Cardiac muscle cell (in vitro differentiated cells and primary cell): ENCODE results near the gene ADAM8. TPM values are rescaled to one million over a fixed set of nuclear protein-coding genes. Genes with fewer than 3 reads are reported as not detected.
"Not testable (repeated sequence)": the region's sequence is repeated elsewhere in the genome, so short reads cannot be mapped to it uniquely, and the experiment has no call there.

Source experiments
- DNase-seq, 2 donors: peaks; one replicate each; pipeline versions ENCODE4 v3.0.0 to v3.0.0-alpha.2; 2010 to 2017; ENCODE audit warnings: low read depth in 1 of 2, low spot score in 1 of 2
- H3K27ac ChIP-seq: fragments of 200-600 bp; sonication (generic); 2 replicates; pipeline ENCODE4 v1.5.1; 2016
- H3K27me3 ChIP-seq: fragments of 200-600 bp; sonication (generic); 2 replicates; pipeline ENCODE4 v1.6.0; 2016; ENCODE audit warnings: control low read depth
- H3K36me3 ChIP-seq: fragments of 200-600 bp; sonication (generic); 2 replicates; pipeline ENCODE4 v1.5.1; 2016; ENCODE audit warnings: control low read depth
- H3K4me1 ChIP-seq: fragments of 200-600 bp; sonication (generic); 2 replicates; pipeline ENCODE4 v1.8.1; 2017; ENCODE audit warnings: low read depth, mild to moderate bottlenecking, mixed run types
- H3K4me3 ChIP-seq: fragments of 200-600 bp; sonication (generic); 2 replicates; pipeline ENCODE4 v1.5.1; 2016; ENCODE audit warnings: mild to moderate bottlenecking
- H3K9me3 ChIP-seq: fragments of 200-600 bp; sonication (generic); 2 replicates; pipeline ENCODE4 v1.5.1; 2017; ENCODE audit warnings: low read depth, mild to moderate bottlenecking, control low read depth
- CTCF ChIP-seq: IDR thresholded peaks from 2 replicates; pipeline ENCODE4 v1.5.1; 2012; ENCODE audit warnings: low read depth, mild to moderate bottlenecking, low read length
- polyA plus RNA-seq: library from polyadenylated mRNA; unstranded; fragments of >200 nt; fragmentation: Nextera tagmentation; extraction: Ambion mirVana; gene quantifications from 2 replicates; pipeline ENCODE4 v1.2.1, GENCODE V29; 2016
- total RNA-seq: library from RNA; depleted of rRNA; stranded (reverse); fragments of >200 nt; gene quantifications from 2 replicates; pipeline ENCODE4 v1.2.3, GENCODE V29; 2016

Gene ADAM8
- total and polyA plus RNA-seq, 2 experiments from 2014 or later, result 2.3 to 6.9 TPM

- no peak overlapping the region for H3K4me3 ChIP-seq
- no peak overlapping the region for H3K27ac ChIP-seq
- no peaks in the 10 kb centered on the region for H3K4me1 ChIP-seq
- DNase-seq, result peak in 1 of 2 donors; percentile 75
- no peaks in the 10 kb centered on the region for H3K36me3 ChIP-seq
- TF ChIP-seq CTCF, result no peak
- no peaks in the 10 kb centered on the region for H3K9me3 ChIP-seq
- peaks cover 39% of the 10 kb centered on the region for H3K27me3 ChIP-seq
Observed at GRCh38 chr10:133224756-133225372, 51.8 kb downstream of the ADAM8 start.

DNA sequence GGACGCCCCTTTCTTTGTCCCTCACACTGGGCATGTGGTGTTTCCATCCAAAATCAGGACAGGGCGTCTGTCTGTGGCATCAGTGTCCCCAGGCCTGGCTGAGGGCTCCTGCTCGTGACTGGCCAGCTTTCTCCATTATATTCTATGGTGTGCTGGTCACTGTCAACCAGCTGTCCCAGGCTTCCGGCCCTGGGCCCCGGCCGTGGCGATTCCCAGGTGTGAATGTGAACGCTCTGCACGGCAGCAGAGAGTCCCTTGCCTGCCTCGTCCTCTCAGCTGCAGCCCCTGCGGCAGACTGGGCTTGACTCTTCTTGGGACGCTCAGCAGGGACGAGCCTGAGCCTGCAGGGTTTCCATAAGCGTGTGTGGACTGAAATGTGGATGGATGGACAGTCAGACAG is 52.6 kb downstream of the ADAM8 start:
- Histone ChIP-seq H3K27ac (no peak overlapping the region), H3K9me3 (no peaks in the 10 kb centered on the region), H3K27me3 (peaks cover 39% of the 10 kb centered on the region), H3K36me3 (no peaks in the 10 kb centered on the region), H3K4me3 (no peak overlapping the region), H3K4me1 (no peaks in the 10 kb centered on the region)
- TF ChIP-seq CTCF, result no peak
- no peak for DNase-seq

GRCh38 chr10:133221756-133222155 is 54.9 kb downstream of the ADAM8 start:
- not testable (repeated sequence) for DNase-seq, H3K27ac ChIP-seq, H3K4me3 ChIP-seq, H3K9me3 ChIP-seq, H3K4me1 ChIP-seq, H3K36me3 ChIP-seq
- H3K27me3 ChIP-seq, result peaks cover 18% of the 10 kb centered on the region

DNA sequence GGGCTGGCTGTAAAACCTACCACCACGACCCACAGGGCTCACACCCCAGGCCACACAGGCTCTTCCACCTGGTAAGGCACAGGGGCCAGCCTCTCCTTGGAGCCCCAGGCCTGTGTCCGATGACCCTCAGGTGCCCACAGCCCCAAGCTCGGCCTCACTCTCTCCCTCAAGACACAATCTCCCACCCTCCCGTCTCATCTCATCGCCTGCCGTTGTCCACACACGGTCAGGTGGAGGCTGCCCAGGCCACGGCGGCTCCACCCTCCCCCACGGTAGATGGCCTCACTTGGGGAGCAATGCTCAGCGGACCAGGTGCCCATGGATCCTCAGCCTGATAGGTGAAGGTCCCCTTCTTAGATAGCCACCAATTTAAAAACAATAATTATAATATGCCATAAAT is 55.3 kb downstream of the ADAM8 start:
- no peak for DNase-seq
- no peaks in the 10 kb centered on the region for H3K36me3 ChIP-seq
- H3K4me1 ChIP-seq, result no peaks in the 10 kb centered on the region
- no peak overlapping the region for H3K27ac ChIP-seq
- peaks cover 17% of the 10 kb centered on the region for H3K27me3 ChIP-seq
- H3K9me3 ChIP-seq, result no peaks in the 10 kb centered on the region
- TF ChIP-seq CTCF, result no peak
- no peak overlapping the region for H3K4me3 ChIP-seq

- no peaks in the 10 kb centered on the region for H3K36me3 ChIP-seq
- no peaks in the 10 kb centered on the region for H3K9me3 ChIP-seq
- no peaks in the 10 kb centered on the region for H3K4me1 ChIP-seq
- no peak for TF ChIP-seq CTCF
- peaks cover 17% of the 10 kb centered on the region for H3K27me3 ChIP-seq
- no peak for DNase-seq
- H3K4me3 ChIP-seq, result no peak overlapping the region
- no peak overlapping the region for H3K27ac ChIP-seq
Observed at GRCh38 chr10:133219782-133220181, 56.9 kb downstream of the ADAM8 start.

- Histone ChIP-seq H3K36me3 (no peaks in the 10 kb centered on the region), H3K27me3 (peaks cover 17% of the 10 kb centered on the region), H3K9me3 (no peaks in the 10 kb centered on the region), H3K4me3 (no peak overlapping the region), H3K4me1 (no peaks in the 10 kb centered on the region), H3K27ac (no peak overlapping the region)
- TF ChIP-seq CTCF, result no peak
- no peak for DNase-seq
Observed at GRCh38 chr10:133218891-133219290, 57.8 kb downstream of the ADAM8 start.
